GM18499 (cell line): ENCODE results near the gene GABBR2.
"Not testable (repeated sequence)": the region's sequence is repeated elsewhere in the genome, so short reads cannot be mapped to it uniquely, and the experiment has no call there.

Source experiments
- ATAC-seq: cut with Tn5 transposase; IDR thresholded peaks from one replicate; pipeline ENCODE4 v1.9.1; 2021; ENCODE audit warnings: moderate number of reproducible peaks; ENCODE audit not compliant: insufficient read depth, unreplicated experiment

Gene GABBR2

GRCh38 chr9:98688710-98689495, 19.8 kb downstream of the GABBR2 start:
- ATAC-seq, result no peak

GRCh38 chr9:98687911-98688310, 20.8 kb downstream of the GABBR2 start:
- no peak for ATAC-seq

- no peak for ATAC-seq
Observed at GRCh38 chr9:98686961-98687855, 21.5 kb downstream of the GABBR2 start.

GRCh38 chr9:98684816-98685215, 23.9 kb downstream of the GABBR2 start:
- not testable (repeated sequence) for ATAC-seq

- ATAC-seq, result no peak
Observed at GRCh38 chr9:98678244-98678842, 30.4 kb downstream of the GABBR2 start.

- no peak for ATAC-seq
Observed at GRCh38 chr9:98673681-98674080, 35.1 kb downstream of the GABBR2 start.

GRCh38 chr9:98667005-98667640, 41.6 kb downstream of the GABBR2 start:
- ATAC-seq, result no peak

GRCh38 chr9:98665501-98665900, 43.2 kb downstream of the GABBR2 start:
- ATAC-seq, result no peak

GRCh38 chr9:98660541-98660940, 48.2 kb downstream of the GABBR2 start:
- no peak for ATAC-seq

GRCh38 chr9:98658951-98659351, 49.8 kb downstream of the GABBR2 start:
- ATAC-seq, result no peak

- no peak for ATAC-seq
Observed at GRCh38 chr9:98657897-98658296, 50.8 kb downstream of the GABBR2 start.

- no peak for ATAC-seq
Observed at GRCh38 chr9:98656511-98656910, 52.2 kb downstream of the GABBR2 start.

GRCh38 chr9:98655428-98655827, 53.3 kb downstream of the GABBR2 start:
- not testable (repeated sequence) for ATAC-seq

GRCh38 chr9:98654247-98654646, 54.5 kb downstream of the GABBR2 start:
- ATAC-seq, result no peak

GRCh38 chr9:98652741-98653140, 56.0 kb downstream of the GABBR2 start:
- ATAC-seq, result no peak

- no peak for ATAC-seq
Observed at GRCh38 chr9:98652302-98652701, 56.4 kb downstream of the GABBR2 start.

- ATAC-seq, result no peak
Observed at GRCh38 chr9:98647236-98647635, 61.5 kb downstream of the GABBR2 start.

- ATAC-seq, result no peak
Observed at GRCh38 chr9:98644011-98644410, 64.7 kb downstream of the GABBR2 start.

GRCh38 chr9:98642661-98643312, 65.9 kb downstream of the GABBR2 start:
- no peak for ATAC-seq

GRCh38 chr9:98641695-98642094, 67.0 kb downstream of the GABBR2 start:
- no peak for ATAC-seq
